ENCODE results near the gene PDCD2.
A peak's percentile ranks its signal among the peaks of the same experiment; 100 is the strongest.

PDCD2 gene

GRCh38 chr6:170529839-170530469 lies 54.5 kb downstream of the PDCD2 start (continued):
- TF ChIP-seq ZNF501 (tag by site-specific recombination; IDR thresholded peaks at IDR 0.05) (no peak), ZNF560 (tag by site-specific recombination; IDR thresholded peaks at IDR 0.05; ENCODE audit: borderline replicate concordance) (no peak), ZNF629 (tag by site-specific recombination; IDR thresholded peaks at IDR 0.05) (no peak), HIC1 (tag by site-specific recombination; IDR thresholded peaks at IDR 0.05) (no peak), ZNF23 (tag by site-specific recombination; IDR thresholded peaks at IDR 0.05; ENCODE audit: borderline replicate concordance) (no peak), ZNF792 (tag by site-specific recombination; IDR thresholded peaks at IDR 0.05) (no peak), TCF7L2 (IDR thresholded peaks at IDR 0.05; ENCODE audit: borderline replicate concordance, low read depth, low read length) (no peak), ZNF488 (tag by site-specific recombination; IDR thresholded peaks at IDR 0.05) (no peak), ZNF174 (tag by site-specific recombination; IDR thresholded peaks at IDR 0.05) (no peak), ZBTB7A (tag by site-specific recombination; IDR thresholded peaks at IDR 0.05; ENCODE audit: low read depth) (no peak), ZSCAN30 (tag by site-specific recombination; IDR thresholded peaks at IDR 0.05) (peak; percentile 69), BCL11B (tag by site-specific recombination; IDR thresholded peaks at IDR 0.05; ENCODE audit: low read depth) (no peak), ZNF2 (tag by site-specific recombination; IDR thresholded peaks at IDR 0.05) (peak; percentile 70; the same call in 1 of the 2 replicates), ZNF664 (tag by site-specific recombination; IDR thresholded peaks at IDR 0.05) (peak; percentile 89), TSHZ1 (tag by site-specific recombination; IDR thresholded peaks at IDR 0.05; ENCODE audit: borderline replicate concordance) (no peak), ZNF248 (tag by site-specific recombination; IDR thresholded peaks at IDR 0.05) (no peak), ZNF416 (tag by site-specific recombination; IDR thresholded peaks at IDR 0.05) (no peak), SP7 (tag by site-specific recombination; IDR thresholded peaks at IDR 0.05) (no peak), ZNF146 (tag by site-specific recombination; IDR thresholded peaks at IDR 0.05) (no peak), IKZF3 (tag by site-specific recombination; IDR thresholded peaks at IDR 0.05) (no peak), ZNF311 (tag by site-specific recombination; IDR thresholded peaks at IDR 0.05; ENCODE audit: borderline replicate concordance) (no peak), ZNF549 (tag by site-specific recombination; IDR thresholded peaks at IDR 0.05) (no peak), ZNF239 (tag by site-specific recombination; IDR thresholded peaks at IDR 0.05) (no peak), ZNF585B (tag by site-specific recombination; IDR thresholded peaks at IDR 0.05) (no peak), BCL6B (tag by site-specific recombination; IDR thresholded peaks at IDR 0.05) (no peak), EGR2 (tag by site-specific recombination; IDR thresholded peaks at IDR 0.05; ENCODE audit: low read depth) (no peak), PBX3 (CRISPR knock-in tag; IDR thresholded peaks at IDR 0.05) (no peak), RBAK (tag by site-specific recombination; IDR thresholded peaks at IDR 0.05) (no peak), ZNF148 (tag by site-specific recombination; IDR thresholded peaks at IDR 0.05; ENCODE audit: borderline replicate concordance) (no peak), ZXDB (tag by site-specific recombination; IDR thresholded peaks at IDR 0.05) (no peak)
